IPS-NIHi11 (cell line): Measurements from ENCODE around the gene IER5.
A peak's percentile ranks its signal among the peaks of the same experiment; 100 is the strongest.
"Not testable (repeated sequence)": the region's sequence is repeated elsewhere in the genome, so short reads cannot be mapped to it uniquely, and the experiment has no call there.

ENCODE experiments used
- DNase-seq: peaks from one replicate; pipeline ENCODE4 v3.0.0; 2012; ENCODE audit warnings: mixed read lengths, low spot score

The IER5 gene

GRCh38 chr1:181115971-181116370 lies 27.5 kb downstream of the IER5 start:
- DNase-seq, result not testable (repeated sequence)

DNA sequence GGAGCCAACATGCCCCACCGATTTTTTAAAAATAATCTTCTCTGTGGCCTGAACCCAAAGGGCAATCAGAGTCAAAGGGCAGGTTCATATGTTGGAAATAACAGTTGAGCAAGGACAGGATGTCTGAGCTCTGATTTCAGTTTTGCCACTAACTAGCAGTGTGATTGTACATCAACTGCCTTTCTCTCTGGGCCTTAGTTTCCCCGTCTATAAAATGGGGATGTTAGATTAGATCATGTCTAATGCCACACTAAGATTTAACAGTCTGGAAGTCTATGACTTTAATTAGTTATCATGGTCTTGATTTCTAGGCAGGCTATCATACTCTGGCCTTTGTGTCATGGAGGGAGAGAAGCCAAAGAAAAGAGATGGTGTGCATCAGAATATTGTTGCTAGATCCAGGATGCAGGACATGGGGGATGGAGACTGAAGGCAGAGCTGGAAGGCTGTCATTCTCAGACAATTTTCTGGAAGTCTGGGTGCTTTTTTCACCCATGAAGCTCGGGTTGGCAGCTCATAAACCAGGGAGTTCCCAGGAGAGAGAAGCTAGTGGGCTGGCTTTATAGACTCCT lies 28.4 kb downstream of the IER5 start:
- no peak for DNase-seq

DNA sequence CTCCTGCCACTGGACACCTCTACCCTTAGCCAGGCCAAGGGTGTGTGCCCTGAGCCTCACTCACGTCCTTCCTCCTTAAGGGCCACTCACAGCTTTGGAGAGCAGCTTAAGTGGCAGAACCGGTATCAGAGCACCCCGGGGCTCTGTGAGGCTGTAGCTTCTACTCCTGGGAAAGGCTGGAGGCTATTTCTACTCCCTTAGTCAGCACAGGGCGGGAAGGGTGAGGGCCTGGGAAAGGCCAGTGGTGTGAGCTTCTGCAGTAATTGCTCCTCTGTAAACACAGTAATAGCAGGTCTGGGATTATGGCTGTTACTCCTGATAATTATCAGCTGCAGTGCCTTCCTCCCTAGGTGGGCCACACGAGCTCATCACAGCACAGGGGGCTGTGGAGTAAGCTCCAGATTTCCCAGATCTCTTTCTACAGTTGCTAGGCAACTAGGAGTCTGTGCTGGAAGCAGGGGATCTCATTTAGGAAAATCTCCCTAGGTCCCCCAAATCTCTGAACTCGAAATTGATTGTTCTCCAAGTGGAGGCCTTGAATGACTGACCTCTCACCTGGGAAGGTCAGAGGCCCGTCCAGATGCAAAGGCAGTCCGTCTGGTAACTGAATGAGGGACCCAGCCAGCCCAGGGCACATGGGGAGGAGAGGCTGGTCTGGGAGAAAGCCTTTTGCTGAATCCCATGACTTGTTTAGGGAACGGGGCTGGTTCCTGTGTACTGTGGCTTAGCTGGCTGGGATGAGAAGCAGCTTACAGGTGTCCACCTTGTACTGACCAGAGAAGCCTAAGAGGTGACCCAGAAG lies 29.3 kb downstream of the IER5 start:
- DNase-seq, result peak; percentile 56

DNA sequence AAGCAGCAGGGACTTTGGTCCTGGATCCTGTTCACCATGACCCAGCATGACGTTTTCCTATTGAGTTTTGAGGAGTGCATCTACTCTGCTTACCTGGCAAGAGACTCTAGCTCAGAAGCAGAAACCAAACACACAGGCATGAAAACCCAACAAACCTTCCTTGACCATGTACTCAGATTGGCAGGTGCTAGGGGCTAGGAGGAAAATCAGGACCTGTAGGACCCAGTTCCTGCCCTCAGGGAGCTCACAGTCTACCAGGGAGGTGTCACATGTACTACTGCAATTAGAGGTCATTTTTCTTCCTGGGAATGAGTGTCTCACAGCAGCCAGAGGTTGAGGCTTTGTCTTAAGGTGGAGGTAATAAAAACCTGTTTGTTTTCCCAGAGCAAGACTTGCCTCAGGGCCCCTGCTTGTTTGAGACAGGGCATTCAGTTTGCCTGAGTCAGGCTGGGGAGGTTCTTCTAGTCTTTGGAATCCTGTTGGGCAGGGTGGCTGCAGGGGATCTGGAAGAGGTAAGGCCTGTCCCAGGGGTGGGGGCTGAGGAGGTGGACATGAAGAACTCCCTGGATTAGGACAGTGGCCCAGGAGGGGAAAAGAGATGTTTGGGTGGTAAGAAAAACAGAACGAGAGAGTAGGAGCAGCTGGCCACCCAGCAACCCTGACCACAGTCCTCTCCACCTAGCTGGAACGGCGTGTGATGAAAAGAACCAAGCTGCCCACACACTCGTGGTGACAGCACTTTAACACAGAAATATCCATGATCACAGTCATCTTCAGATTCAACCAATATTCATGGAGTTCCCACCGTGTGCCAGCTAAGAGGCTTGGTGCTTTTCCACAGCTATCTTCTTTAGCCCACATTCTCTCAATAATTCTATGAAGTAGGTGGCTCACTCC lies 30.8 kb downstream of the IER5 start:
- DNase-seq, result no peak

DNA sequence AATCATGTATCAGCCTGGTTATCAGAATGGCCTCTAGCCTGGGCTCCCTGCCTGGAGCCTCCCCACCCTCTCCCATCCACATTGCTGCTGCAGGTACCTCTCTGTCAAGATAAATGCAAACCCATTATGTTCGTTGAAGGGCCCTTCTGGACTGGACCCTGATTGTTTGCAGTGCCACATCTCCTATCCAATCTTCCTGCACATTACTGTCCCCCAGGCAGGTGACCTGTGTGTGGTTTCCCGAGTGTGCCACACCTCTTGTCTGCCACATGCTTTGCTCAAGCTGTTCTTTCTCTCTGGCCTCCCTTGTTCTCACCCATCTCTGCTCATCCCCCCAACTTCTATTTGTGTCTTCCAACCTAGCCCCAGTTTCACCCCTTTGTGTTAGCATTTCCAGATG lies 32.4 kb downstream of the IER5 start:
- DNase-seq, result no peak

GRCh38 chr1:181121498-181121897 lies 33.0 kb downstream of the IER5 start:
- no peak for DNase-seq

GRCh38 chr1:181122222-181122621 lies 33.7 kb downstream of the IER5 start:
- no peak for DNase-seq

DNA sequence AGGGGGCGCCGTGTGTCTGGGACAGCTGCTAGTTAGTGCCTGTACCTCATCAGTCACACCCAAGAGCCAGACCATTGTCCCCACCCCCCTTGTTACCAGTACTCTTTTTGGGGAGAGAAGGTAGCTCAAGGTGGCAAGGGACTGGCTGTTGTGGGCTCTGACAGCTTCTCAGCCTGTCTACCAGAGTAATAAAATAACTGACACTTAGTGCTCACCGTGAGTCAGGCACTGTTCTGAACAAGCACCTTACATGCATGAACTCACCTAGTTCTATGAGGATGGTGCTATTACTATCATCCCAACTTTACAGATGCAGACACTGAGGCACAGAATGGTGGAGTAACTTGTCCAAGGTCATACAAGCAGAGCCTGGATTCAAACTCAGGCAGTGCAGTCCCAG lies 34.7 kb downstream of the IER5 start:
- DNase-seq, result no peak

DNA sequence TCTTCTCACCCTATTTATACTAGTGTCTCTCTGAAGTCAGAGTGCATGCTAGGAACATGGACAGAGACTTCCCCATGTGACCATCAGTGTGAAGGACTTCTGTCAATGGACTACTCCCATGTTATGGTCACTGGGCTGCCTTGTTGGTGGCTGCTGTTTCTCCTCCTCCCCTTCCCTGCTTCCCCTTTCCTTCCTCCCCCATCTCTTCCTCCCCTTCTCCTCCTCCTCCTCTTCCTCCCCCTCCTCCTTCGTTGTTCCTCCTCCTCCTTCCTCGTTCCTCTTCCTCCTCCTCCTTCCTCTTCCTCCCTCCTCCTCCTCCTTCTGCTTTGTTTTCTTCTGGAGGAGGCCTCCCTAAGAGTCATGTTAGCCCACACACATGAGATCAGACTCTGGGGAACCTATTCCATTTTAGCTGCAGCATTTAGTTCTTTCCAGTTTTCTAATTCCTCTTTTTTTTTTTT lies 35.8 kb downstream of the IER5 start:
- DNase-seq, result no peak

- DNase-seq, result no peak
Observed at GRCh38 chr1:181126289-181126688, 37.8 kb downstream of the IER5 start.

DNA sequence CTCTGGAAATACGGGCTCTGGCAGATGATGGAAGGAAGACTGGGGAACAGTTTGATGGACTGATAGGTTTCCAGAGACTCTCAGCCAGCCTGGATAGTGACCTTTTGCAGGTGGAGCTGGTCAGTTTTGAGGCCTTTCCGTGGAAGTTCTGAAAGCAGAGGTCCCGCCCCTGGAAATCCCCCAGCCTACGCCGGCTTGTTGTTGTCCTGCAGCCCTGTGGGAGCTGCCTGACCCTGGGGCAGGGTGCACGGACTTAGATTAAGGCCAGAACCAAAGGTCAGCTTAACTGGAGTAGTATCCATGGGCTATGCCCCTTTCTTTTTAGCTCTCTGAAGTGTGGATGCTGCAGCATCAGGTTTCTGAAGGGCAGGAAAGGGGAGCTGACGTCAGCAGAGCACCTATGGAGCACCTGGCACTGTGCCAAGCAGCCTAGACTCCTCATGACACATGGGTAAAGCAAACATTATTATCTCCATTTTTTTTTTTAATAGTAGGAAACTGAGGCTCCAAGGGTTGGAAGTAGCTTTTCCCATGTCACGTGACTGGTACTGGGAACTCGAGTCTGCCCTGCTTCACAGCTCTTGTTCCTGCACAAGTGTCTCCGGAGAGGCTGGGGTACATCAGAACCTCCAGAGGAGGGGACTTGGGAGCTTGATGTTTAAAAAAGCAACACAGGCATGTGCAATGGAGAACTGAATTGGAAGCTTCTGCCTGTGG lies 38.5 kb downstream of the IER5 start:
- DNase-seq, result no peak

DNA sequence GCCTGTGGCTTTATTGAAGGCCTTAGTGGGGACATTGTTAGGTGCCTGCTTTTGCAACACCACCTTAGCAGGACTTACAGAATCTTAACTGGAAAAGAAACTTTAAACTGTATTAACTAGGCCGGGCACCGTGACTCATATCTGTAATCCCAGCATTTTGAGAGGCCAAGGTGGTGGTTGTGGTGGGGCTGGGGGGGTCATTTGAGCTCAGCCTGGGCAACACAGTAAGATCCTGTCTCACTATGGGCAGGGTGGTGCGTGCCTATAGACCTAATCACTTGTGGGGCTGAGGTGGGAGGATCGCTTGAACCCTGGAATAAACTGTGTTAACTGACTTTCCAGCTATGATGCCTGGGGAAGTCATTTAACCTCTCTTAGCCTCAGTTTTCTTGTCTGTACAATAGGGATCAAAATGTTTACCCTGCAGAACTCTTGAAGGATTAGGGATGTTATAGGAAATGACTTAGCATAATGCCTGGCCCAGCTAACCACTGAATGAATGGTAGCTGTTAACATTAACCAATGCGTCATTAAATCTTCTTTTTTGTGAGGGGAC lies 39.5 kb downstream of the IER5 start:
- DNase-seq, result no peak

GRCh38 chr1:181128592-181129497 lies 40.3 kb downstream of the IER5 start:
- peak; percentile 60 for DNase-seq

DNA sequence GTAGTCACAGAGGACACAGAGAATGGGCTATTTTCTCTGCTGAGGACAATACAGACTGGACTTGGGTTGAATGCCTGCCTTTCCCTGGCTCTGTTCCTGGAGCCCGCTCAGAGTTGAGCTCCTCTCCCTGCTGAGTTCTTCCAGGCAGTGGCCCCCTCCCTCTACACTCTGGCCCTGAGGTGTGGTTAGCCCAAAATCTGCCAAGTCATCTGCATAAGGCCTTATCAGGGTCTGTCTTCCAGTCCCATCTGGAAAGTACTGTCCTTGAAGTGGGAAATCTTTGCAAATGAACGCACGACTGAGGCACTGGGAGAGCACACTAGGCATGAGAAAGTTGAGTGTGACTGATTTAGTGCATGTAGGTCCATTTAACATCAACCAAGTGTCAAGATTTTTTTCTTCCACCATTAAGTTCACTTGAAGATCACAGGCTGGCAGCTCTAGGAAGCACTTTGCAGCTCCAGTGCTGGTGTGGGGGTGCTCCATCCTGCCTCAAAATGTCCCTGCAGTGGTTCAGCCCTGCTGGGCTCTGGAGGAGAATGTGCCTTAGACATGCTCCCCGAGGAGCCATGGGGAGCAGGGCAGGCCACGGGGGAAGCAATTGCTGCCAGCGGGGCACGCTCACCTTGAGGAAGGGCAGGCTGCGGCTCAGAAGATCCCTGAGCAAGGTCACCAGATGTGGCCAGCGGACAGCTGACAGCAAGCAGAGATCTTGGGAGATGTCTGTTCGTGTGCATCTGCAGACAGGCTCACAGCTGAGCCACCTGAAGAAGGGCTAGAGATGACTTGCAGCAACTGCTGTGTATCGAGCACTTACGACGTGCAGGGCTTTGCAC lies 41.5 kb downstream of the IER5 start:
- DNase-seq, result no peak

GRCh38 chr1:181131255-181131941 lies 42.9 kb downstream of the IER5 start:
- DNase-seq, result no peak

DNA sequence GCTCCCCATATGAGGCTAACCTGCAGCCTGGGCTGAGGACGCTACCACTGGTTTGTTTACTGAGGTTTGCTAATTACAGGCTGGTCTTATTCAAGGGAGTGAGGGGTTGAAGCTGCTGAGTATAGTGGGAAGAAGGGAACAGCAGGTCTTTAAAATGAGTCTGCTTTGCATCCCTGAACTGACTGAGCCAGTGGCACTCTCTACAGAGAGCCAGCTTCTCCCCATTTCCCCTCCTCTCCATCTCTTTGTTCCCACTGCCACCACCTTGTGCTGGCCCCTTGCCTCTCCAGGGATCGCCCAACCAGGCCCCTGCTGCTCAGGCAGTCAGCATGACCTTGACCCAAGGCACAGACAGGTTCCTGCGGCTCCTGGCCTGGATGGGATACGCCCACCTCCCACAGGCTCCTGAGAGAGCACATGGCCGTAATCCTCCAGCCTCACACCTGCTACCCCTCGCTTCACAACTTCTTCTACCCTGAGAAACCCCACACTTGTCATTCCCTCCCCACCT lies 45.0 kb downstream of the IER5 start:
- DNase-seq, result no peak

DNA sequence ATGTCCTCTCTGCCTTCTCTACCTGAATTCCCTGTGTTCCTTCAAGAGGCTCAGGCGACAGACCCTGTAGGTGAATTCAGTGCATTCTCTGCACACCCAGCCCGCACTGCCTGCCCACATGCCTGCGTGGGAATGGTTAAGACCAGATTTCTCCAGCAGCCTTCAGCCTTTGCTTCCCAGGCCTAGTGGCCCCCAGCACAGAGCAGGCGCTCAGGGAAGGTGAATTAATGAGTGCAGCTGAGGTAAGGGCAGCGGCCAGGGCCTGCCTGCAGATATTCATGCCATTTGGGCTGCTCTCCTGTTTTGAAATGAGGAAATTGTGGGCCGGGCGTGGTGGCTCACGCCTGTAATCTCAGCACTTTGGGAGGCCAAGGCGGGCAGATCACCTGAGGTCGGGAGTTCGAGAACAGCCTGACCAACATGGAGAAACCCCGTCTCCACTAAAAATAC lies 45.5 kb downstream of the IER5 start:
- no peak for DNase-seq

DNA sequence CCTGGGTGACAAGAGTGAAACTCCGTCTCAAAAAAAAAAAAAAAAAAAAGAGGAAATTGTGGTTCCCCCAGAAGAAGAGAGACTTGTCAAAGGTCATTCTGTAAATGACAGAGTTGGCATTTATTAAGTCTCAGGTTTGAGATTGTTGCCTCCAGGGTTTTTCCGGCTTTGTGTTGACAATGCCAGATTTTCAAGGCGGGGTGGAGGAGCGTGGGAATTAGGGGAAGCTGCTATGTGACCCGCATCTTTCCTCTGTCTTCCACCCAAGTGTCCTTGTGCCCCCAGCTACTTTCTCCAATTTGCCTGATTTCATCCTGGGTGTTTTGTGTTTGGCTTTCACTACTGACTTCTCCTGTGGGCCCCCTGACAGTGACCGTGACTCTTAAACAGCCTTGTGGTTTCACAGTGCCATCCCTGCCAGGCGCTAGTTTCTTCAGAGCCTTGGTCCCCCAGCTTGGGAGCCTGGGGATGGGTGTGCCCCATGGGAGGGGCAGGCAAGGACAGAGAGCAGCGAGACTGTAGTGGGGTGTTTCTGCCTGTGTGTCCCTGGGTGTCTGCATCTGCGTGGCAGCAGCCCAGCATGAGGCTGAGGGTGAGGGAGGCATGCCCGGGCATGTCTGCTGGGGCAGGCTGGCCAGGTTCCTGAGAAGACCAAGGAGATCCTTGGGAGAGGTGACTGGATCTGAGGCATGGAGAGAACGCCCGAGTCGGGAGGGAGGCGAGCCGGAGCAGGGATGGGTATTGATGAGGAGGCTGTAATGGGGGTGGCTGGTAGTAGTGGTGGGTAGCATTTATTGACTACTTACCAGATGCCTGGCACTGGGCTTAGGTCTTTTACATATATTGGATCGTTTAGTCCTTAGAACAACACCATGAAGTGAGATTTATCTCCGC lies 46.3 kb downstream of the IER5 start:
- DNase-seq, result no peak
